Bronchial epithelial cell (primary cell): Measurements from ENCODE around the gene MRPL20. TPM values are rescaled to one million over a fixed set of nuclear protein-coding genes. Genes with fewer than 3 reads are reported as not detected.

Experiments
- DNase-seq: peaks from one replicate; pipeline ENCODE4 v3.0.0-alpha.2; 2010; ENCODE audit warnings: low read depth
- FAIRE-seq: peaks from 2 replicates; lab custom pipeline; 2011; peaks lifted over from hg19 to GRCh38; lab: Jason Lieb, UNC
- H3K27me3 ChIP-seq: 2 replicates; pipeline ENCODE4 v1.5.1; 2011; ENCODE audit warnings: low read length; ENCODE audit not compliant: control insufficient read depth, insufficient read depth
- H3K36me3 ChIP-seq: 2 replicates; pipeline ENCODE4 v1.5.1; 2011; ENCODE audit warnings: low read length; ENCODE audit not compliant: control insufficient read depth, insufficient read depth
- H3K4me3 ChIP-seq: 2 replicates; pipeline ENCODE4 v1.5.1; 2011; ENCODE audit warnings: mild to moderate bottlenecking, low read depth, low read length, control low read depth
- CTCF ChIP-seq: IDR thresholded peaks from 2 replicates; pipeline ENCODE4 v1.5.1; 2011; ENCODE audit warnings: mild to moderate bottlenecking, moderate library complexity, low read length, control low read depth, inconsistent platforms; ENCODE audit not compliant: insufficient read depth, severe bottlenecking
- total RNA-seq: library from RNA; depleted of rRNA; stranded (reverse); fragments of >200 nt; gene quantifications from 2 replicates; pipeline ENCODE4 v1.2.1, GENCODE V29; 2014

Gene MRPL20
- total RNA-seq, 1 donor from 2014 or later, result 46.3 TPM

- peaks cover 4% of the 10 kb centered on the region for H3K36me3 ChIP-seq
- TF ChIP-seq CTCF, result no peak
- H3K4me3 ChIP-seq, result no peak overlapping the region
- FAIRE-seq (no peak), DNase-seq (no peak)
- no peaks in the 10 kb centered on the region for H3K27me3 ChIP-seq
Measured at GRCh38 chr1:1380860-1381259, 26.2 kb downstream of the MRPL20 start.

- no peak for FAIRE-seq
- no peak for TF ChIP-seq CTCF
Measured at GRCh38 chr1:1377540-1378205, 29.4 kb downstream of the MRPL20 start.

GRCh38 chr1:1376551-1377226, 30.4 kb downstream of the MRPL20 start:
- FAIRE-seq (no peak), DNase-seq (no peak)
- Histone ChIP-seq H3K36me3 (peaks cover 4% of the 10 kb centered on the region), H3K4me3 (no peak overlapping the region), H3K27me3 (no peaks in the 10 kb centered on the region)
- no peak for TF ChIP-seq CTCF

More at GRCh38 chr1:1377540-1378205, 29.4 kb downstream of the MRPL20 start:
- no peak for DNase-seq
- Histone ChIP-seq H3K4me3 (no peak overlapping the region), H3K27me3 (no peaks in the 10 kb centered on the region), H3K36me3 (peaks cover 5% of the 10 kb centered on the region)

GRCh38 chr1:1374929-1375662, 32.0 kb downstream of the MRPL20 start, which contains the start of gene AURKAIP1:
TSS of gene AURKAIP1 (minus strand) at chr1:1375207. CDS start at chr1:1374756, 451 bp downstream.
- TF ChIP-seq CTCF, result peak; percentile 51
- H3K27me3 ChIP-seq, result no peaks in the 10 kb centered on the region
- H3K36me3 ChIP-seq, result peaks cover 5% of the 10 kb centered on the region
- FAIRE-seq, result no peak
- H3K4me3 ChIP-seq, result peak within 1 kb of the TSS; percentile 93
- DNase-seq, result peak; percentile 99

- DNase-seq, result no peak
- no peak for FAIRE-seq
- TF ChIP-seq CTCF, result no peak
- Histone ChIP-seq H3K4me3 (peak overlapping the region; percentile 93), H3K27me3 (no peaks in the 10 kb centered on the region), H3K36me3 (peaks cover 5% of the 10 kb centered on the region)
Measured at GRCh38 chr1:1374589-1374928, 32.5 kb downstream of the MRPL20 start.
